Neuronal stem cell (in vitro differentiated cells): ENCODE measurements around the gene GFRA4.

Source experiments
- DNase-seq: peaks from one replicate; pipeline ENCODE4 v3.0.0-alpha.2; 2013; ENCODE audit warnings: low spot score
- H2AFZ ChIP-seq: one replicate; pipeline ENCODE4 v1.6.1; 2013; ENCODE audit warnings: mild to moderate bottlenecking, low read length, inconsistent platforms
- H2AK5ac ChIP-seq: 2 replicates; pipeline ENCODE4 v1.6.1; 2013; ENCODE audit warnings: low read depth, mild to moderate bottlenecking, inconsistent platforms, low read length, moderate library complexity, mixed read lengths
- H2BK120ac ChIP-seq: 2 replicates; pipeline ENCODE4 v1.6.1; 2013; ENCODE audit warnings: low read depth, mild to moderate bottlenecking, inconsistent platforms, low read length, moderate library complexity, mixed read lengths
- H2BK12ac ChIP-seq: one replicate; pipeline ENCODE4 v1.6.1; 2013; ENCODE audit warnings: low read length, inconsistent platforms
- H2BK15ac ChIP-seq: 2 replicates; pipeline ENCODE4 v1.6.1; 2013; ENCODE audit warnings: mild to moderate bottlenecking, low read length, inconsistent platforms, mixed read lengths
- H2BK5ac ChIP-seq: one replicate; pipeline ENCODE4 v1.6.1; 2013; ENCODE audit warnings: inconsistent platforms, mild to moderate bottlenecking, low read length, moderate library complexity
- H3K14ac ChIP-seq: one replicate; pipeline ENCODE4 v1.6.1; 2013; ENCODE audit warnings: low read length, inconsistent platforms
- H3K18ac ChIP-seq: 2 replicates; pipeline ENCODE4 v1.6.1; 2013; ENCODE audit warnings: low read length, inconsistent platforms
- H3K23ac ChIP-seq: 2 replicates; pipeline ENCODE4 v1.6.1; 2013; ENCODE audit warnings: low read depth, mild to moderate bottlenecking, mixed read lengths, low read length, inconsistent platforms; ENCODE audit not compliant: poor library complexity
- H3K27ac ChIP-seq: replicated peaks from 3 replicates; pipeline ENCODE4 v1.5.1; 2013; ENCODE audit warnings: low read length, inconsistent platforms
- H3K27me3 ChIP-seq, 3 experiments: 2 replicates each; pipeline ENCODE4 v1.6.1; 2013; ENCODE audit warnings: low read length in 3 of 3, mild to moderate bottlenecking in 2 of 3, inconsistent platforms in 1 of 3, low read depth in 1 of 3, mixed read lengths in 1 of 3, moderate library complexity in 1 of 3; ENCODE audit not compliant: control insufficient read depth in 3 of 3, insufficient read depth in 3 of 3
- H3K36me3 ChIP-seq, 2 donors: replicated peaks in 1 of 2; 2 replicates each; pipeline ENCODE4 v1.6.1; 2013; ENCODE audit warnings: low read length in 2 of 2; ENCODE audit not compliant: control insufficient read depth in 2 of 2, insufficient read depth in 2 of 2
- H3K4ac ChIP-seq: 2 replicates; pipeline ENCODE4 v1.6.1; 2013; ENCODE audit warnings: inconsistent platforms, mild to moderate bottlenecking, low read length, moderate library complexity
- H3K4me1 ChIP-seq, 2 donors: 1 replicate in 1 of 2; 2 replicates in 1 of 2; pipeline ENCODE4 v1.6.1; 2013; ENCODE audit warnings: low read length in 2 of 2, low read depth in 1 of 2; ENCODE audit not compliant: control insufficient read depth in 2 of 2, insufficient read depth in 1 of 2
- H3K4me2 ChIP-seq: one replicate; pipeline ENCODE4 v1.6.1; 2013; ENCODE audit warnings: mild to moderate bottlenecking, low read length, inconsistent platforms; ENCODE audit not compliant: insufficient read depth, poor library complexity, severe bottlenecking
- H3K4me3 ChIP-seq, 2 donors: 2 replicates each; pipeline ENCODE4 v1.5.1; 2013; ENCODE audit warnings: low read length in 2 of 2, mild to moderate bottlenecking in 2 of 2, inconsistent platforms in 1 of 2, moderate library complexity in 1 of 2
- H3K79me1 ChIP-seq: one replicate; pipeline ENCODE4 v1.6.1; 2013; ENCODE audit warnings: low read depth, mild to moderate bottlenecking, inconsistent platforms, low read length, moderate library complexity
- H3K9ac ChIP-seq: one replicate; pipeline ENCODE4 v1.6.1; 2013; ENCODE audit warnings: mild to moderate bottlenecking, low read depth, low read length, inconsistent platforms; ENCODE audit not compliant: poor library complexity
- H3K9me3 ChIP-seq, 2 donors: replicated peaks in 1 of 2; 2 replicates each; pipeline versions ENCODE3 to v1.6.1; 2013; ENCODE audit warnings: low read length in 2 of 2, mild to moderate bottlenecking in 2 of 2, inconsistent platforms in 1 of 2, low read depth in 1 of 2, mixed read lengths in 1 of 2, moderate library complexity in 1 of 2; ENCODE audit not compliant: control insufficient read depth in 2 of 2, insufficient read depth in 1 of 2
- H4K8ac ChIP-seq: one replicate; pipeline ENCODE4 v1.6.1; 2013; ENCODE audit warnings: low read depth, mild to moderate bottlenecking, inconsistent platforms, low read length, moderate library complexity
- H4K91ac ChIP-seq: one replicate; pipeline ENCODE4 v1.6.1; 2013; ENCODE audit warnings: low read length, low read depth, mild to moderate bottlenecking, inconsistent platforms; ENCODE audit not compliant: poor library complexity
- WGBS, 2 donors: extraction: QIAGEN DNeasy Blood & Tissue Kit; methylation state at CpG; one replicate each; pipeline ENCODE4 v1.1.7; 2013; ENCODE audit warnings: missing lambda C conversion rate in 2 of 2, mixed read lengths in 1 of 2; ENCODE audit not compliant: insufficient read length in 2 of 2, insufficient replicate concordance in 1 of 2; ENCODE audit errors: extremely low coverage in 2 of 2; 5-methylcytosine and 5-hydroxymethylcytosine counted together

The GFRA4 gene

DNA sequence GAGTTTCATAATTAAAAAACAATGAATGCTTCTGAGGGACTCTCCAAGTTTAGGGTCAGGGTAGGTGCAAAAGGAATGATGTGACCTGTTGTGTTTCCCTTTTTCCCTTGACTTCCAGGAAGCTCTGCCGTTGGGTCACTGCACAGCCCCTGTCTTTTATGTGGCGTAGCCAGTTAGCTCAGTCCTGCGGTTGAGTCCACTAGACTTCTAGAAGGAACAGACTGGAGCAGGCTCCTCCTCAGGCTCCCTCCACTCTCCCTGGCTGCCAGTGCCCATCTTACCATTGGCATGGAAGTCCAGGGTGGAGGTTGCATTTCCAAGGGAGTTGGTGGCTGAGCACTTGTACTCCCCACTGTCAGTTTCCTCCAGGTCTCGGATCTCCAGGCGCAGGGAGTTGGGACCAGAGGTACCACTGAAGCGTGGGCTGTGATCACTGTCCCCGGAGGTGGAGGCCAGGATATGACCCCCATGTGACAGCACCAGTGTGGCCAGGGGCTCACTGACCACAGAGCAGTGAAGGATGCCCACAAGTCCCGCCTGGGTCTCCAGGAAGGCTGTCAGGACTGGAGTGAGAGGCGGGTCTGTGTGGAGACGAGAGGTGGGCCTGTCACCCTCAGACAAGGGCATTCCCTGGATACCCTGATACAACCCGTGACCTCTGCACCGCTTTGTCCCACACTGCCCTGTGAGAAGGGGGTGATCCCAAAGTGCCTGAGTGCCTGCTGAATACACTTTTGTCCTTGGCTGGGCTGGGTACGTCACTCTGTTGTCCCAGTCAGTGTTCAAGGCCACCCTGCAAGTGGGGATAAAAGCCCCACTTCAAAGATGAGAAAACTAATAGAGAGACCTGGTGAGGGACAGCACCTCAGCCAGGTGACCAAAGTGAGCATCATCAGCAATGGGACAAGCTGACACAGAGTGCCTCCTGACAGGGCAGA is 38.1 kb upstream of the GFRA4 start:
- no peaks in the 10 kb centered on the region for H3K79me1 ChIP-seq
- H3K23ac ChIP-seq = peak overlapping the region; percentile 76
- no peak overlapping the region for H2AFZ ChIP-seq
- no peak overlapping the region for H3K27ac ChIP-seq
- no peak overlapping the region for H2BK15ac ChIP-seq
- peak overlapping the region; percentile 17 for H2AK5ac ChIP-seq
- H4K91ac ChIP-seq = no peak overlapping the region
- H2BK12ac ChIP-seq = no peak overlapping the region
- no peaks in the 10 kb centered on the region for H3K36me3 ChIP-seq
- no peaks in the 10 kb centered on the region for H3K4me1 ChIP-seq
- no peak overlapping the region for H4K8ac ChIP-seq
- no CpG with 5 or more reads among the region's 13 CpGs for WGBS, 2 donors
- H3K4me2 ChIP-seq = no peak overlapping the region
- H3K14ac ChIP-seq = no peak overlapping the region
- peaks cover 0 to 6% (median 0%) of the 10 kb centered on the region in 3 experiments for H3K27me3 ChIP-seq
- H3K4ac ChIP-seq = no peak overlapping the region
- no peak overlapping the region for H2BK120ac ChIP-seq
- no peak overlapping the region for H3K4me3 ChIP-seq
- peak overlapping the region; percentile 32 for H3K9ac ChIP-seq
- peaks cover 0 to 4% of the 10 kb centered on the region in 2 donors for H3K9me3 ChIP-seq
- no peak for DNase-seq
- H3K18ac ChIP-seq = peak overlapping the region; percentile 41
- H2BK5ac ChIP-seq = no peak overlapping the region

DNA sequence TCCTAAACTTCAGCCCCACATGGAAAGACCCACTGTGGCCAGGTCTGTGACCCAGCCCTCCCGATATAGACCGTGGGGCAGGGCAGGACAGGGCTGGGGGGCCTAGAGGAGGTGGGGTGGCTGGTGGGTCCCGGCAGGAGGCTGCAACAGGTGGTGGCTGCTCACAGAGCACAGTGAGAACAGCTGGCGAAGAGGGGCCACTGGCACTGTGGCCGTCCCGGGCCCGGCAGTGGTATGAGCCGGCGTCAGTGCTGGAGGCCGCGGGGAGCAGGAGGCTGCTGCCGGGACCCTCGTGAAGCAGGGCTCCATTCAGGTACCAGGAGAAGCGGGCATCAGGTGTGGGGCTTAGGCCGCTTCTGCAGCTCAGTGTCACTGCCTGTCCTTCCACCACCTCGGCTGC is 35.8 kb upstream of the GFRA4 start:
- Histone ChIP-seq H3K18ac (peak overlapping the region; percentile 5), H4K8ac (no peak overlapping the region), H2AFZ (no peak overlapping the region), H2AK5ac (peak overlapping the region; percentile 4), H2BK12ac (no peak overlapping the region), H2BK5ac (no peak overlapping the region), H2BK15ac (no peak overlapping the region), H4K91ac (no peak overlapping the region), H3K4me1 (no peaks in the 10 kb centered on the region), H3K4me3 (no peak overlapping the region), H3K14ac (no peak overlapping the region), H3K23ac (peak overlapping the region; percentile 44), H3K4ac (no peak overlapping the region), H3K27ac (no peak overlapping the region), H3K9ac (no peak overlapping the region), H3K79me1 (no peaks in the 10 kb centered on the region), H3K27me3 (peaks cover 0 to 6% (median 0%) of the 10 kb centered on the region in 3 experiments), H3K36me3 (no peaks in the 10 kb centered on the region), H3K4me2 (no peak overlapping the region), H2BK120ac (no peak overlapping the region), H3K9me3 (peaks cover 0 to 6% of the 10 kb centered on the region in 2 donors)
- WGBS, 2 donors = no CpG with 5 or more reads among the region's 16 CpGs
- DNase-seq = no peak

DNA sequence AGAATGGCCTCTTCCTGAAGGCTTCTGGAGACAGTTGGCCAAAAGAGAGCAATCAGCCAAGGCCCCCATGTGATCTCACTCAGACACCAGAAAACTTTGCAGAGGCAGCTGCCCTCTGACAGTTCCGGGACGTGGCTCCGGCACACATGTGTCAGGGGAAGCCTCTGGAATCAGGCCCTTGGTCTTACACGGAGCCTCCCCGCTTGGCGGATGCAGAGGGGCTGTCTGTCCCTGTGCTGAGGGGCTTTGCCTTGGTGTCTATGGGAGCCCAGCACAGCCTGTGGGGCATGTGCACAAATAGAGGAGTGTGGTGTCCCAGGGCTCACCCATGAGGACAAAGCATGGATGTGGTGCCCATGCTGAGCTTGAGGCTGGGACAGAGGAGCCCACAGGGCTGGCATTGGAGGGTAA is 35.4 kb upstream of the GFRA4 start:
- H3K9me3 ChIP-seq = peaks cover 0 to 6% of the 10 kb centered on the region in 2 donors
- no peak overlapping the region for H2BK120ac ChIP-seq
- H2BK15ac ChIP-seq = no peak overlapping the region
- H3K4me3 ChIP-seq = no peak overlapping the region
- H3K79me1 ChIP-seq = no peaks in the 10 kb centered on the region
- H2AK5ac ChIP-seq = peak overlapping the region; percentile 4
- H3K4me1 ChIP-seq = no peaks in the 10 kb centered on the region
- H4K91ac ChIP-seq = no peak overlapping the region
- H3K4me2 ChIP-seq = no peak overlapping the region
- H3K9ac ChIP-seq = no peak overlapping the region
- H4K8ac ChIP-seq = no peak overlapping the region
- no peak overlapping the region for H3K18ac ChIP-seq
- no peak overlapping the region for H2BK12ac ChIP-seq
- no peaks in the 10 kb centered on the region for H3K36me3 ChIP-seq
- WGBS, 2 donors = no CpG with 5 or more reads among the region's 6 CpGs
- H3K4ac ChIP-seq = no peak overlapping the region
- no peak overlapping the region for H2AFZ ChIP-seq
- no peak for DNase-seq
- H2BK5ac ChIP-seq = no peak overlapping the region
- no peak overlapping the region for H3K23ac ChIP-seq
- no peak overlapping the region for H3K14ac ChIP-seq
- H3K27me3 ChIP-seq = peaks cover 0 to 6% (median 0%) of the 10 kb centered on the region in 3 experiments
- no peak overlapping the region for H3K27ac ChIP-seq

DNA sequence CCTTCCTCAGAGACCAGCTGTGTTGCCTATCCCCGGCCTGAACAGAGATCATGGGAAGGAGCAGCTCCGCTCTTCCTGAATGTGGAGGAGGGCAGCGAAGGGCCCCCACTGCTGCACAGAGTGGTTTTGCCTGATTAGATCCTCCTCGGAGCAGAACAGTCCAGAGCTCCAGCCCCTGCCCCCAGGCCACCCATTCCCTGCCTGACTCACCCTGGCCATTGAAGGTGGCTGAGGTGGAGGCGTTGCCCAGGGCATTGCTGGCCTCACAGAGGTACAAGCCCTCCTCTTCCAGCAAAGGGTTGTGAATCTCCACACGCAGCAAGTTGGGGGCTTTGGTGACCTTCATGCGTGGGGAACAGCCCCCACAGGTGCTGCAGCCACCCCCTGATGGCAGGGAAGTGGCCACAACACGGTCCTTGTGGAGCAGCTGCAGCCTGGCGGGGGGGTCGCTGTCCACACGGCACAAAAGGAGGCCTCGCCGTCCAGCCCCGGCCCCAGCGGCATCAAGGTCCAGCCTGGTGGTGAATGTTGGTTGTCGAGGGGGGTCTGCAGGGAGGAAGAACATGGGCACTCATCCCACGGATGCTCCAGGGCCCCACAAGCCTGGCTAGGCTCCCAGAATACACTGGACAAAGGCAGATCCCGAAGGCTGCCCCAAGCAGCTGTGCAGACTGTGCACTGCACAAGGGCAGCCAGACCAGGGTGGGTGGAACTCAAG is 34.5 kb upstream of the GFRA4 start:
- Histone ChIP-seq H2BK5ac (no peak overlapping the region), H3K9me3 (peaks cover 0 to 6% of the 10 kb centered on the region in 2 donors), H3K27me3 (peaks cover 0 to 6% (median 0%) of the 10 kb centered on the region in 3 experiments), H3K4me2 (no peak overlapping the region), H3K4ac (no peak overlapping the region), H3K18ac (peak overlapping the region; percentile 58), H3K27ac (no peak overlapping the region), H2AK5ac (peak overlapping the region; percentile 94), H2BK12ac (peak overlapping the region; percentile 46), H3K4me3 (no peak overlapping the region), H3K79me1 (no peaks in the 10 kb centered on the region), H4K8ac (peak overlapping the region; percentile 23), H3K14ac (peak overlapping the region; percentile 14), H2BK120ac (no peak overlapping the region), H2BK15ac (no peak overlapping the region), H3K4me1 (no peaks in the 10 kb centered on the region), H3K23ac (no peak overlapping the region), H2AFZ (no peak overlapping the region), H4K91ac (no peak overlapping the region), H3K9ac (peak overlapping the region; percentile 74), H3K36me3 (no peaks in the 10 kb centered on the region)
- DNase-seq = no peak
- no CpG with 5 or more reads among the region's 18 CpGs for WGBS, 2 donors
